Effector memory CD4-positive, alpha-beta T cell (primary cell): ENCODE results near the gene CALCOCO1.
A peak's percentile ranks its signal among the peaks of the same experiment; 100 is the strongest.

Experiments used
- DNase-seq, 3 donors: peaks; one replicate each; pipeline ENCODE4 v3.0.0-alpha.2; 2020
- H3K27ac ChIP-seq: 2 replicates; pipeline ENCODE4 v1.7.0; 2013; ENCODE audit warnings: mild to moderate bottlenecking, low read length, moderate library complexity; ENCODE audit not compliant: insufficient read depth, poor library complexity, severe bottlenecking
- H3K27me3 ChIP-seq: replicated peaks from 2 replicates; pipeline ENCODE4 v1.7.0; 2013; ENCODE audit warnings: mild to moderate bottlenecking, low read length; ENCODE audit not compliant: insufficient read depth, control insufficient read depth, poor library complexity, severe bottlenecking
- H3K36me3 ChIP-seq: 2 replicates; pipeline ENCODE4 v1.7.0; 2013; ENCODE audit warnings: mild to moderate bottlenecking, low read length, moderate library complexity; ENCODE audit not compliant: control insufficient read depth, insufficient read depth
- H3K4me1 ChIP-seq: 2 replicates; pipeline ENCODE4 v1.7.0; 2013; ENCODE audit warnings: low read length, mild to moderate bottlenecking; ENCODE audit not compliant: control insufficient read depth, insufficient read depth, poor library complexity, severe bottlenecking
- H3K4me3 ChIP-seq: 2 replicates; pipeline ENCODE4 v1.7.0; 2013; ENCODE audit warnings: low read length, low read depth, mild to moderate bottlenecking; ENCODE audit not compliant: insufficient read depth, poor library complexity, severe bottlenecking
- H3K9me3 ChIP-seq: 2 replicates; pipeline ENCODE4 v1.7.0; 2013; ENCODE audit warnings: mild to moderate bottlenecking, low read length, moderate library complexity; ENCODE audit not compliant: control insufficient read depth

CALCOCO1 gene

DNA sequence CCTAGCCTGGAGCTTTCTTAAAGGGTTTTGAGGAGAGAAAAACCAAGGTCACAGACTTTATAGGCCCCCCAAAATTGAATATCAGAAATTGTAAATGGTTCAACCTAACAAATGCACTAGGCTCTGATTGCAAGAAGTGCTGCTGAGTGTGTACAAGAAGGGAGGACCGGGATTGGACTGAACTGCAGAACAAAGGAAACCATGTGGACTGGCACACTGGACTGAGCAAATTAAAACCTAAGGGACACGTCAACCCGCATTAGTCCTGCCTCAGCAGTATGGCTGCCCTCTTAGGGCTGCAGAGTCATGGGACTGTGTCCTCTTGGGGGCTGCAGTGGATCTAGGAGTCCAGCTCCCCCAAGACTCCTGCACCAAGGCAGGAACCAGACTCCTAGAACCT, 25.4 kb upstream of the CALCOCO1 start:
- H3K4me1 ChIP-seq = peaks cover 29% of the 10 kb centered on the region
- H3K36me3 ChIP-seq = no peaks in the 10 kb centered on the region
- H3K27ac ChIP-seq = no peak overlapping the region
- no peak for DNase-seq
- H3K27me3 ChIP-seq = peaks cover 9% of the 10 kb centered on the region
- no peaks in the 10 kb centered on the region for H3K9me3 ChIP-seq
- no peak overlapping the region for H3K4me3 ChIP-seq

GRCh38 chr12:53752192-53752601, 24.9 kb upstream of the CALCOCO1 start:
- no peaks in the 10 kb centered on the region for H3K9me3 ChIP-seq
- H3K4me3 ChIP-seq = peak overlapping the region; percentile 58
- DNase-seq = no peak
- H3K27ac ChIP-seq = no peak overlapping the region
- H3K27me3 ChIP-seq = peaks cover 9% of the 10 kb centered on the region
- H3K4me1 ChIP-seq = peaks cover 29% of the 10 kb centered on the region
- H3K36me3 ChIP-seq = no peaks in the 10 kb centered on the region

GRCh38 chr12:53751336-53752191, 24.3 kb upstream of the CALCOCO1 start, which contains the start of gene CISTR:
Gene CISTR, minus strand, starts transcription at chr12:53751979.
- no peak for DNase-seq

DNA sequence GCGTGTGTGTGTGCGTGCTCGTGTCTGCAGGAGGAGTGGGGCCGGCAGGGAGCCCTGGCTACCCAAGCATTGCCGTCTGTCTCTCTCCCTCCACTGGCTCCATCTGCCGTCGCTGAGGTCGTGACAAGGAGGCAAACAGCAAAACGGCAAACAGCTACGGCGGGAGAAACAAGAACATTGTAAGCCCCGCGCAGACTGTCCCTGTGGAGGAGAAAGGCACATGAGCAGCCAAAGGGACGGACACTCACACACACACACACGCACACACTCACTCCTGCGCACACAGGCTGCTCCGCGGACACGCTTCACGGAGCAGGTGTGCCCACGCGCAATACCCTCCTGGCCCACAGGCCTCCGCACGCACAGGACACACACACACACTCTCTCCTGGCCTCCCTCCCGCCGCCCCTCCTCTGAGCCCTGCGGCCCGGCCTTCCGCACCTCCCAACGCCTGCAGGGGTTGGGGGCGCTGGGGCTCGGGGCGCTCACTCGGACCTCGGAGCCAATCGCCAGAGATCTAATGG, 23.6 kb upstream of the CALCOCO1 start:
- Histone ChIP-seq H3K4me1 (peaks cover 33% of the 10 kb centered on the region), H3K27ac (no peak overlapping the region), H3K4me3 (peak overlapping the region; percentile 58), H3K9me3 (no peaks in the 10 kb centered on the region), H3K36me3 (no peaks in the 10 kb centered on the region), H3K27me3 (peaks cover 13% of the 10 kb centered on the region)
- no peak for DNase-seq

More at GRCh38 chr12:53751336-53752191, 24.3 kb upstream of the CALCOCO1 start, which contains the start of gene CISTR:
- H3K9me3 ChIP-seq = no peaks in the 10 kb centered on the region
- peak within 1 kb of the TSS; percentile 58 for H3K4me3 ChIP-seq
- peaks cover 30% of the 10 kb centered on the region for H3K4me1 ChIP-seq
- H3K27ac ChIP-seq = no peak within 1 kb of the TSS
- H3K36me3 ChIP-seq = no peaks in the 10 kb centered on the region
- peaks cover 12% of the 10 kb centered on the region for H3K27me3 ChIP-seq

- peaks cover 17% of the 10 kb centered on the region for H3K27me3 ChIP-seq
- H3K9me3 ChIP-seq = no peaks in the 10 kb centered on the region
- H3K27ac ChIP-seq = no peak overlapping the region
- peaks cover 33% of the 10 kb centered on the region for H3K4me1 ChIP-seq
- no peaks in the 10 kb centered on the region for H3K36me3 ChIP-seq
- no peak for DNase-seq
- H3K4me3 ChIP-seq = no peak overlapping the region
Observed at GRCh38 chr12:53749986-53750811, 22.9 kb upstream of the CALCOCO1 start.

- H3K4me1 ChIP-seq = peaks cover 33% of the 10 kb centered on the region
- no peaks in the 10 kb centered on the region for H3K36me3 ChIP-seq
- no peak overlapping the region for H3K4me3 ChIP-seq
- no peak overlapping the region for H3K27ac ChIP-seq
- peaks cover 20% of the 10 kb centered on the region for H3K27me3 ChIP-seq
- no peak for DNase-seq
- no peaks in the 10 kb centered on the region for H3K9me3 ChIP-seq
Observed at GRCh38 chr12:53748072-53748840, 21.0 kb upstream of the CALCOCO1 start.

- Histone ChIP-seq H3K4me3 (no peak overlapping the region), H3K27me3 (peaks cover 23% of the 10 kb centered on the region), H3K4me1 (peaks cover 30% of the 10 kb centered on the region), H3K36me3 (no peaks in the 10 kb centered on the region), H3K27ac (no peak overlapping the region), H3K9me3 (no peaks in the 10 kb centered on the region)
- DNase-seq = no peak
Observed at GRCh38 chr12:53747095-53747494, 19.8 kb upstream of the CALCOCO1 start.

GRCh38 chr12:53746592-53747092, 19.4 kb upstream of the CALCOCO1 start:
- Histone ChIP-seq H3K4me3 (no peak overlapping the region), H3K9me3 (no peaks in the 10 kb centered on the region), H3K27me3 (peaks cover 23% of the 10 kb centered on the region), H3K4me1 (peaks cover 25% of the 10 kb centered on the region), H3K36me3 (no peaks in the 10 kb centered on the region), H3K27ac (no peak overlapping the region)
- peak; percentile 73 to 83 (median 77) for DNase-seq

DNA sequence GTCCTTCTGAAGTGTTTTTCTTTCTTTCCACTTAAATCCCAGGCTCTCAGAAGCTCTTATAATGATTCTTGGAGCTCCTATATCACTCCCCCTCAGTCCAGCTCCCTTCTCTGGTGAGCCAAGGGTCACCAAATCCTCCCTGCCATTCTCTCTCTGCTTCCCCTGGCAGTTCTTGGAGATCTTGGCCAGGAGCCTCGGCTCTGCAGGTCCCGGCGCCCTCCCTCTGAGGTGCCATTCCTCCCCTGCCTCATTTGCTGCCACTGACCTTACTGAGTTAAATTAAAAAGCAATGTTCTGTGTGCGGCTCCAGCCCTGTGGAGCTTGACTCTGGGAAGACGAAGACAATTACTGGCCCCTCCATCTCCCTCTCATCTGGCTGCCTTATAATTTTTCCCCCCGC, 17.5 kb upstream of the CALCOCO1 start:
- no peaks in the 10 kb centered on the region for H3K36me3 ChIP-seq
- DNase-seq = no peak
- H3K27ac ChIP-seq = no peak overlapping the region
- H3K27me3 ChIP-seq = peaks cover 28% of the 10 kb centered on the region
- H3K9me3 ChIP-seq = no peaks in the 10 kb centered on the region
- no peak overlapping the region for H3K4me3 ChIP-seq
- peaks cover 19% of the 10 kb centered on the region for H3K4me1 ChIP-seq
